Measurements from ENCODE around the gene SERPINA3. TPM values are rescaled to one million over a fixed set of nuclear protein-coding genes. Genes with fewer than 3 reads are reported as not detected.

The SERPINA3 gene
- total and polyA plus RNA-seq, 8 donors = 1,011 to 4,136 (median 2,518) TPM

GRCh38 chr14:94615254-94615653 is 3.1 kb downstream of the SERPINA3 start:
- H3K27me3 ChIP-seq = no peaks in the 10 kb centered on the region
- no peak for TF ChIP-seq CTCF (IDR thresholded peaks at IDR 0.05)
- H3K4me1 ChIP-seq = peaks cover 9 to 18% (median 17%) of the 10 kb centered on the region in 3 donors
- ATAC-seq = peak in 1 of 4 donors; percentile 5
- H3K4me3 ChIP-seq = peak overlapping the region; percentile 24 to 57 (median 36)
- DNase-seq = no peak
- intact Hi-C loops (cut with DNase I) = no loop called here
- H3K36me3 ChIP-seq = peaks cover 7 to 29% (median 10%) of the 10 kb centered on the region in 3 donors
- WGBS, 2 donors = 98 to 99% methylated on average over 3 of the region's 3 CpGs
- H3K27ac ChIP-seq = peak overlapping the region in 2 of 4 donors; percentile 78 to 87
- H3K9me3 ChIP-seq = no peaks in the 10 kb centered on the region
- FAIRE-seq = no peak

GRCh38 chr14:94615823-94616570 is 3.8 kb downstream of the SERPINA3 start:
- intact Hi-C loops (cut with DNase I) = no loop called here
- H3K4me3 ChIP-seq = peak overlapping the region; percentile 24 to 57 (median 36)
- no peak for TF ChIP-seq CTCF (IDR thresholded peaks at IDR 0.05)
- ATAC-seq (peak in 1 of 4 donors; percentile 7), DNase-seq (peak in 1 of 6 donors; percentile 60), FAIRE-seq (no peak)
- H3K27ac ChIP-seq = peak overlapping the region in 2 of 4 donors; percentile 78 to 87
- peaks cover 7 to 36% (median 14%) of the 10 kb centered on the region in 3 donors for H3K36me3 ChIP-seq
- no peaks in the 10 kb centered on the region for H3K27me3 ChIP-seq
- H3K4me1 ChIP-seq = peaks cover 9 to 13% (median 13%) of the 10 kb centered on the region in 3 donors
- 82 to 91% methylated on average over 8 of the region's 8 CpGs for WGBS, 2 donors
- no peaks in the 10 kb centered on the region for H3K9me3 ChIP-seq

GRCh38 chr14:94617366-94617941 is 5.3 kb downstream of the SERPINA3 start:
- intact Hi-C loops (cut with DNase I) = no loop called here
- H3K27ac ChIP-seq = no peak overlapping the region
- peaks cover 7 to 50% (median 14%) of the 10 kb centered on the region in 3 donors for H3K36me3 ChIP-seq
- no peak for TF ChIP-seq CTCF (IDR thresholded peaks at IDR 0.05)
- H3K27me3 ChIP-seq = no peaks in the 10 kb centered on the region
- H3K9me3 ChIP-seq = no peaks in the 10 kb centered on the region
- DNase-seq (no peak), ATAC-seq (no peak), FAIRE-seq (no peak)
- WGBS, 2 donors = 89 to 94% methylated on average over 5 of the region's 5 CpGs
- H3K4me1 ChIP-seq = peaks cover 1 to 4% (median 3%) of the 10 kb centered on the region in 3 donors
- peak overlapping the region in 2 of 4 donors; percentile 5 to 57 for H3K4me3 ChIP-seq

GRCh38 chr14:94617988-94618822 is 6.0 kb downstream of the SERPINA3 start:
- WGBS, 2 donors = 80 to 96% methylated on average over 3 of the region's 3 CpGs
- intact Hi-C loops (cut with DNase I) = no loop called here
- Histone ChIP-seq H3K36me3 (peaks cover 7 to 57% (median 19%) of the 10 kb centered on the region in 3 donors), H3K4me1 (peaks cover 0 to 3% (median 0%) of the 10 kb centered on the region in 3 donors), H3K9me3 (no peaks in the 10 kb centered on the region), H3K27ac (no peak overlapping the region), H3K4me3 (peak overlapping the region in 2 of 4 donors; percentile 5 to 57), H3K27me3 (no peaks in the 10 kb centered on the region)
- FAIRE-seq = no peak
- no peak for ATAC-seq
- DNase-seq = no peak
- TF ChIP-seq CTCF (IDR thresholded peaks at IDR 0.05) = no peak

Measured in pancreas (tissue), 10 donors.